ENCODE measurements around the gene TMIE.

GRCh38 chr3:46660543-46661523 is 40.4 kb upstream of the TMIE start:
- no peak for TF ChIP-seq CTCF (IDR thresholded peaks at IDR 0.05)
- TF ChIP-seq ZFX (IDR thresholded peaks at IDR 0.05; ENCODE audit: borderline replicate concordance) = no peak
